DOHH2 (cell line): ENCODE results near the gene BANP.
"Not testable (repeated sequence)": the region's sequence is repeated elsewhere in the genome, so short reads cannot be mapped to it uniquely, and the experiment has no call there.

ENCODE experiments used
- H3F3A ChIP-seq: fragments of 200-600 bp; sonication (generic), shearing (Covaris generic); 2 replicates; pipeline ENCODE4 v1.6.0; 2016; ENCODE audit warnings: antibody characterized with exemption, mild to moderate bottlenecking; ENCODE audit not compliant: control insufficient read depth, insufficient read depth
- H3K27ac ChIP-seq: fragments of 200-600 bp; sonication (generic); 2 replicates; pipeline ENCODE4 v1.5.1; 2014; ENCODE audit warnings: low read depth, mild to moderate bottlenecking, low read length, moderate library complexity
- H3K27me3 ChIP-seq: fragments of 200-600 bp; sonication (generic); 2 replicates; pipeline ENCODE4 v1.6.1; 2014; ENCODE audit warnings: mild to moderate bottlenecking, low read length, mixed read lengths; ENCODE audit not compliant: control insufficient read depth
- H3K36me3 ChIP-seq: fragments of 200-600 bp; sonication (generic); 2 replicates; pipeline ENCODE4 v1.6.1; 2014; ENCODE audit warnings: mild to moderate bottlenecking, low read length, moderate library complexity, mixed read lengths; ENCODE audit not compliant: control insufficient read depth
- H3K4me1 ChIP-seq: fragments of 200-600 bp; sonication (generic); 2 replicates; pipeline ENCODE4 v1.6.1; 2014; ENCODE audit warnings: mild to moderate bottlenecking, low read length, mixed read lengths; ENCODE audit not compliant: control insufficient read depth
- H3K4me2 ChIP-seq: fragments of 200-600 bp; sonication (generic); 2 replicates; pipeline ENCODE4 v1.6.0; 2014; ENCODE audit warnings: mild to moderate bottlenecking, low read length, moderate library complexity
- H3K4me3 ChIP-seq: fragments of 200-600 bp; sonication (generic); 2 replicates; pipeline ENCODE4 v1.5.1; 2014; ENCODE audit warnings: mild to moderate bottlenecking, low read length, mixed read lengths
- H3K79me2 ChIP-seq: fragments of 200-600 bp; sonication (generic); 2 replicates; pipeline ENCODE4 v1.6.1; 2014; ENCODE audit warnings: mild to moderate bottlenecking, low read length, mixed read lengths; ENCODE audit not compliant: control insufficient read depth
- H3K9me2 ChIP-seq: fragments of 200-600 bp; sonication (generic); replicated peaks from 2 replicates; pipeline ENCODE4 v1.6.1; 2014; ENCODE audit warnings: mild to moderate bottlenecking, low read length, mixed read lengths; ENCODE audit not compliant: control insufficient read depth
- H3K9me3 ChIP-seq: fragments of 200-600 bp; sonication (generic); 2 replicates; pipeline ENCODE4 v1.6.1; 2014; ENCODE audit warnings: antibody characterized with exemption, low read length, mixed read lengths; ENCODE audit not compliant: control insufficient read depth, insufficient read depth
- H4K20me1 ChIP-seq: fragments of 200-600 bp; sonication (generic); 2 replicates; pipeline ENCODE4 v1.6.0; 2014; ENCODE audit warnings: low read depth, mild to moderate bottlenecking, antibody characterized with exemption, low read length, moderate library complexity; ENCODE audit not compliant: control insufficient read depth, insufficient read depth
- CTCF ChIP-seq: fragments of 200-600 bp; sonication (generic); IDR thresholded peaks from one replicate; pipeline ENCODE4 v1.5.1; 2014; ENCODE audit warnings: antibody characterized with exemption, mild to moderate bottlenecking, low read depth, low read length; ENCODE audit not compliant: poor library complexity, severe bottlenecking
- EZH2phosphoT487 ChIP-seq: fragments of 200-600 bp; sonication (generic); IDR thresholded peaks from 2 replicates; pipeline ENCODE4 v1.6.1; 2017; ENCODE audit warnings: borderline replicate concordance, mild to moderate bottlenecking, antibody characterized with exemption, low read length, moderate library complexity, mixed read lengths

Gene BANP

DNA sequence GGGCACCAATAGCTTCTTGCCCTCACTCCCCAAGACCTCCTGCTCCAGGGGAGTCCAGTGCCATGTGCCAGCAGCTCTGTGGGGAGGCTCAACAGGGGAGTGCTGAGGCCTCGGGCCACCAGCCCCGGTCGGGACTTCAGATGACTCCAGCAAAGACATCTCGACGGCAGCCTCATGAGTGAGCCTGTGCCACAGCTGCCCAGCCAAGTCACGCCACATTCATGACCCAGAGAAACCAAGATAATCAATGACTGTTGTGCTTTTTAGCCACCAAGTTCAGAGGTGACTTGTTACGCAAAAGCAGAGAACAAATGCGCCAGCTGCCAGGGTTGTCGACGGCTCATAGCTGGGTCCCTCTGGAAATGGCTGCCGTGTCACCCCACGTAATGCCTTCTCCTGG is 157.5 kb downstream of the BANP start:
- Histone ChIP-seq H3K9me2 (no peaks in the 10 kb centered on the region), H3K36me3 (no peaks in the 10 kb centered on the region), H3K4me1 (no peaks in the 10 kb centered on the region), H3K4me3 (no peak overlapping the region), H3K27me3 (no peaks in the 10 kb centered on the region), H3F3A (no peaks in the 10 kb centered on the region), H3K27ac (no peak overlapping the region), H3K79me2 (no peaks in the 10 kb centered on the region), H3K4me2 (no peak overlapping the region), H3K9me3 (no peaks in the 10 kb centered on the region), H4K20me1 (no peaks in the 10 kb centered on the region)
- TF ChIP-seq CTCF = no peak
- no peak for TF ChIP-seq EZH2phosphoT487

- not testable (repeated sequence) for H3F3A ChIP-seq, H4K20me1 ChIP-seq, H3K4me1 ChIP-seq, H3K4me2 ChIP-seq, H3K4me3 ChIP-seq, H3K27ac ChIP-seq, H3K9me2 ChIP-seq, H3K36me3 ChIP-seq, H3K9me3 ChIP-seq, H3K79me2 ChIP-seq, H3K27me3 ChIP-seq
Observed at GRCh38 chr16:88109726-88110621, 158.7 kb downstream of the BANP start.

- H3K36me3 ChIP-seq, H3K27ac ChIP-seq, H3K79me2 ChIP-seq, H4K20me1 ChIP-seq, H3K27me3 ChIP-seq, H3F3A ChIP-seq, H3K4me2 ChIP-seq, H3K4me1 ChIP-seq, H3K9me2 ChIP-seq, H3K9me3 ChIP-seq, H3K4me3 ChIP-seq: not testable (repeated sequence)
Observed at GRCh38 chr16:88110875-88111494, 159.8 kb downstream of the BANP start.

GRCh38 chr16:88111976-88112375 is 160.7 kb downstream of the BANP start:
- not testable (repeated sequence) for H3K4me2 ChIP-seq, H3K36me3 ChIP-seq, H3K27me3 ChIP-seq

More at GRCh38 chr16:88111976-88112375, 160.7 kb downstream of the BANP start:
- H3F3A ChIP-seq, H3K4me1 ChIP-seq, H3K4me3 ChIP-seq, H3K9me2 ChIP-seq, H3K27ac ChIP-seq, H3K9me3 ChIP-seq, H4K20me1 ChIP-seq, H3K79me2 ChIP-seq: not testable (repeated sequence)
